ENCODE results near the gene TNFSF8.

DNA sequence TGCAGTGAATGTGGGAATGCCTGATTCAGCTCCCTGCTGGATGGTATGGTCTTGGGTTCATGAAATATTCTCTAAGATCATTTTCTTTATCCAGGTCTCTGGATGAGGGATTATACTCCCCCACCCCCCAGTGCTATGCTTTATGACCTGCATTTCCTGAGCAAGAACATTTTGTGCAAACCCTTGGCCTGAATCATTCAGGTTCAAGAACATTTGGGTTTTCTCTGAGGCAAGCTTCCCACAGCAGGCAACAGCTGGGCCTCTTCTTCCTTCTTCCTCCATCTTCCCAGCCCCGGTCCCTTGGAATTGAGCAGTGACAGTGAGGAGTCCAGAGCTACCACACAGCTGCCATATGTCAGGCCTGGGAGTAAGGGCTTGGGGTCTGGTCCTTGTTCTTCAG lies 65.9 kb downstream of the TNFSF8 start:
- TF ChIP-seq, protein P1, sequence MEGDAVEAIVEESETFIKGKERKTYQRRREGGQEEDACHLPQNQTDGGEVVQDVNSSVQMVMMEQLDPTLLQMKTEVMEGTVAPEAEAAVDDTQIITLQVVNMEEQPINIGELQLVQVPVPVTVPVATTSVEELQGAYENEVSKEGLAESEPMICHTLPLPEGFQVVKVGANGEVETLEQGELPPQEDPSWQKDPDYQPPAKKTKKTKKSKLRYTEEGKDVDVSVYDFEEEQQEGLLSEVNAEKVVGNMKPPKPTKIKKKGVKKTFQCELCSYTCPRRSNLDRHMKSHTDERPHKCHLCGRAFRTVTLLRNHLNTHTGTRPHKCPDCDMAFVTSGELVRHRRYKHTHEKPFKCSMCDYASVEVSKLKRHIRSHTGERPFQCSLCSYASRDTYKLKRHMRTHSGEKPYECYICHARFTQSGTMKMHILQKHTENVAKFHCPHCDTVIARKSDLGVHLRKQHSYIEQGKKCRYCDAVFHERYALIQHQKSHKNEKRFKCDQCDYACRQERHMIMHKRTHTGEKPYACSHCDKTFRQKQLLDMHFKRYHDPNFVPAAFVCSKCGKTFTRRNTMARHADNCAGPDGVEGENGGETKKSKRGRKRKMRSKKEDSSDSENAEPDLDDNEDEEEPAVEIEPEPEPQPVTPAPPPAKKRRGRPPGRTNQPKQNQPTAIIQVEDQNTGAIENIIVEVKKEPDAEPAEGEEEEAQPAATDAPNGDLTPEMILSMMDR (IDR thresholded peaks at IDR 0.05; ENCODE audit: borderline replicate concordance, extremely low read depth, low read length, poor library complexity, severe bottlenecking): no peak
- TF ChIP-seq EZH2 (IDR thresholded peaks at IDR 0.05; ENCODE audit: borderline replicate concordance, low read depth, low read length, severe bottlenecking): no peak

All from DND-41 (cell line).